GM12878 (cell line): ENCODE data around the gene MDM1. TPM values are rescaled to one million over a fixed set of nuclear protein-coding genes. Genes with fewer than 3 reads are reported as not detected.
A peak's percentile ranks its signal among the peaks of the same experiment; 100 is the strongest.

ENCODE experiments used
- DPF2 ChIP-seq: fragments of 450-650 bp; IDR thresholded peaks from 2 replicates; pipeline ENCODE4 v1.6.1; 2017; ENCODE audit warnings: mild to moderate bottlenecking
- ELK1 ChIP-seq: IDR thresholded peaks from 2 replicates; pipeline ENCODE4 v1.6.1; 2012; ENCODE audit warnings: low read depth, low read length, improper control_type of control experiment
- FOS ChIP-seq: IDR thresholded peaks from 3 replicates; pipeline ENCODE4 v1.6.1; 2011; ENCODE audit warnings: borderline replicate concordance; ENCODE audit not compliant: insufficient read length; ENCODE audit errors: extremely low read depth
- GATAD2B ChIP-seq: fragments of 450-650 bp; conservative IDR thresholded peaks from 2 replicates; pipeline ENCODE4 v1.6.1; 2017; ENCODE audit warnings: low read depth, mild to moderate bottlenecking, moderate library complexity
- HCFC1 ChIP-seq: fragments of 150-350 bp; IDR thresholded peaks from 2 replicates; pipeline ENCODE4 v1.6.1; 2014; ENCODE audit warnings: low read length
- IKZF1 ChIP-seq: fragments of 450-650 bp; conservative IDR thresholded peaks from 2 replicates; pipeline ENCODE4 v1.6.1; 2017; ENCODE audit warnings: antibody characterized with exemption, mild to moderate bottlenecking
- IKZF2 ChIP-seq, 2 experiments: fragments of 450-650 bp; IDR thresholded peaks; 2 replicates each; pipeline ENCODE4 v1.6.1; 2017; ENCODE audit warnings: mild to moderate bottlenecking in 2 of 2, moderate library complexity in 2 of 2
- NFYA ChIP-seq: IDR thresholded peaks from 2 replicates; pipeline ENCODE4 v1.6.1; 2011; ENCODE audit warnings: low read depth, mild to moderate bottlenecking, low read length, improper control_type of control experiment, borderline replicate concordance
- NR2C1 ChIP-seq: fragments of 450-650 bp; IDR thresholded peaks from 2 replicates; pipeline ENCODE4 v1.6.1; 2017; ENCODE audit warnings: antibody characterized with exemption, mild to moderate bottlenecking, moderate library complexity
- PAX5 ChIP-seq: IDR thresholded peaks from 2 replicates; pipeline ENCODE4 v1.6.1; 2011; ENCODE audit warnings: low read depth, low read length, borderline replicate concordance
- PBX3 ChIP-seq: IDR thresholded peaks from 2 replicates; pipeline ENCODE4 v1.6.1; 2011; ENCODE audit warnings: mild to moderate bottlenecking, low read depth, low read length, moderate library complexity; ENCODE audit not compliant: insufficient replicate concordance
- PKNOX1 ChIP-seq: fragments of 450-650 bp; IDR thresholded peaks from 2 replicates; pipeline ENCODE4 v1.6.1; 2016; ENCODE audit warnings: mild to moderate bottlenecking
- PML ChIP-seq: IDR thresholded peaks from 2 replicates; pipeline ENCODE4 v1.6.1; 2012; ENCODE audit warnings: low read length, inconsistent platforms
- POLR2A ChIP-seq: IDR thresholded peaks from 2 replicates; pipeline ENCODE4 v1.6.1; 2011; ENCODE audit warnings: low read depth, mild to moderate bottlenecking, low read length
- POLR2AphosphoS5 ChIP-seq: IDR thresholded peaks from 2 replicates; pipeline ENCODE4 v1.6.1; 2011; ENCODE audit warnings: mild to moderate bottlenecking, low read length, inconsistent platforms
- RB1 ChIP-seq: fragments of 450-650 bp; formaldehyde crosslinking; IDR thresholded peaks from 2 replicates; pipeline ENCODE4 v1.6.1; 2017; ENCODE audit warnings: mild to moderate bottlenecking, borderline replicate concordance
- SIX5 ChIP-seq: IDR thresholded peaks from 2 replicates; pipeline ENCODE4 v1.6.1; 2011; ENCODE audit warnings: mild to moderate bottlenecking, low read depth, low read length, moderate library complexity; ENCODE audit not compliant: severe bottlenecking
- SP1 ChIP-seq: IDR thresholded peaks from one replicate; pipeline ENCODE4 v1.6.1; 2011; ENCODE audit warnings: low read depth, low read length
- TAF1 ChIP-seq: IDR thresholded peaks from 2 replicates; pipeline ENCODE4 v1.6.1; 2011; ENCODE audit warnings: mild to moderate bottlenecking, low read depth, low read length, borderline replicate concordance
- TCF12 ChIP-seq: IDR thresholded peaks from 2 replicates; pipeline ENCODE4 v1.6.1; 2011; ENCODE audit warnings: low read depth, mild to moderate bottlenecking, low read length
- ZNF622 ChIP-seq: fragments of 450-650 bp; IDR thresholded peaks from 2 replicates; pipeline ENCODE4 v1.6.1; 2017; ENCODE audit warnings: mild to moderate bottlenecking, inconsistent platforms
- polyA plus RNA-seq, 11 experiments: library from polyadenylated mRNA; depleted of rRNA in 4 of 11; unstranded in 6 of 11; stranded (reverse) in 5 of 11; fragments of >200 nt; fragmentation: Nextera tagmentation in 4 of 11; fragmentation: Illumina TruSeq in 1 of 11; extraction: Ambion mirVana in 4 of 11; extraction: Trizol in 1 of 11; gene quantifications; 1 replicate in 1 of 11; 2 replicates in 10 of 11; pipeline versions ENCODE4 v1.2.1 to v1.2.3, GENCODE V29; 2011 to 2016; ENCODE audit warnings: inconsistent platforms in 2 of 11, missing spikeins in 2 of 11, low read depth in 1 of 11
- total RNA-seq, 4 experiments: library from RNA; depleted of rRNA in 3 of 4; stranded (reverse); fragments of >200 nt in 3 of 4; fragmentation: Illumina TruSeq in 1 of 4; extraction: Trizol in 1 of 4; gene quantifications; 2 replicates each; pipeline versions ENCODE4 v1.2.1 to v1.2.3, GENCODE V29; 2013 to 2021
- TF ChIP-seq, protein P1 (sequence below): fragments of 450-650 bp; formaldehyde crosslinking; IDR thresholded peaks from 2 replicates; pipeline ENCODE4 v1.4.0; 2020; ENCODE audit warnings: mild to moderate bottlenecking, moderate library complexity
- TF ChIP-seq, protein P2 (sequence below): IDR thresholded peaks from 2 replicates; pipeline ENCODE4 v1.6.1; 2011; ENCODE audit warnings: low read depth, low read length, improper control_type of control experiment, borderline replicate concordance

Gene MDM1
- total and polyA plus RNA-seq, 10 of the 15 experiments (the other 5 are each of a cell fraction or from before 2014, with no cell fraction given), result 10.1 to 25.3 (median 16.5) TPM

- TF ChIP-seq PKNOX1, result peak; percentile 96
- TF ChIP-seq IKZF1, result peak; percentile 56
- 0 out of 2 replicates have a peak, but pooled peaks have one; percentile 43 for TF ChIP-seq ELK1
- peak; percentile 58 for TF ChIP-seq NR2C1
- peak; percentile 57; the same call in 1 of the 2 replicates for TF ChIP-seq DPF2
- peak; percentile 64; the same call in 1 of the 2 replicates for TF ChIP-seq POLR2AphosphoS5
- TF ChIP-seq TAF1, result peak; percentile 32; the same call in 1 of the 2 replicates
- TF ChIP-seq SP1, result peak; percentile 90
- TF ChIP-seq SIX5, result no peak
- peak; percentile 78; the same call in 1 of the 2 replicates for TF ChIP-seq GATAD2B
- TF ChIP-seq ZNF622, result no peak
- peak; percentile 72; the same call in 1 of the 2 replicates for TF ChIP-seq RB1
- TF ChIP-seq PAX5, result no peak
- TF ChIP-seq FOS, result peak; percentile 61
- peak; percentile 21; the same call in 1 of the 2 replicates for TF ChIP-seq NFYA
- TF ChIP-seq, protein P1, sequence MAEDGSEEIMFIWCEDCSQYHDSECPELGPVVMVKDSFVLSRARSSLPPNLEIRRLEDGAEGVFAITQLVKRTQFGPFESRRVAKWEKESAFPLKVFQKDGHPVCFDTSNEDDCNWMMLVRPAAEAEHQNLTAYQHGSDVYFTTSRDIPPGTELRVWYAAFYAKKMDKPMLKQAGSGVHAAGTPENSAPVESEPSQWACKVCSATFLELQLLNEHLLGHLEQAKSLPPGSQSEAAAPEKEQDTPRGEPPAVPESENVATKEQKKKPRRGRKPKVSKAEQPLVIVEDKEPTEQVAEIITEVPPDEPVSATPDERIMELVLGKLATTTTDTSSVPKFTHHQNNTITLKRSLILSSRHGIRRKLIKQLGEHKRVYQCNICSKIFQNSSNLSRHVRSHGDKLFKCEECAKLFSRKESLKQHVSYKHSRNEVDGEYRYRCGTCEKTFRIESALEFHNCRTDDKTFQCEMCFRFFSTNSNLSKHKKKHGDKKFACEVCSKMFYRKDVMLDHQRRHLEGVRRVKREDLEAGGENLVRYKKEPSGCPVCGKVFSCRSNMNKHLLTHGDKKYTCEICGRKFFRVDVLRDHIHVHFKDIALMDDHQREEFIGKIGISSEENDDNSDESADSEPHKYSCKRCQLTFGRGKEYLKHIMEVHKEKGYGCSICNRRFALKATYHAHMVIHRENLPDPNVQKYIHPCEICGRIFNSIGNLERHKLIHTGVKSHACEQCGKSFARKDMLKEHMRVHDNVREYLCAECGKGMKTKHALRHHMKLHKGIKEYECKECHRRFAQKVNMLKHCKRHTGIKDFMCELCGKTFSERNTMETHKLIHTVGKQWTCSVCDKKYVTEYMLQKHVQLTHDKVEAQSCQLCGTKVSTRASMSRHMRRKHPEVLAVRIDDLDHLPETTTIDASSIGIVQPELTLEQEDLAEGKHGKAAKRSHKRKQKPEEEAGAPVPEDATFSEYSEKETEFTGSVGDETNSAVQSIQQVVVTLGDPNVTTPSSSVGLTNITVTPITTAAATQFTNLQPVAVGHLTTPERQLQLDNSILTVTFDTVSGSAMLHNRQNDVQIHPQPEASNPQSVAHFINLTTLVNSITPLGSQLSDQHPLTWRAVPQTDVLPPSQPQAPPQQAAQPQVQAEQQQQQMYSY, result no peak
- peak; percentile 82 for TF ChIP-seq POLR2A
- TF ChIP-seq HCFC1, result peak; percentile 8; the same call in 1 of the 2 replicates
- TF ChIP-seq TCF12, result no peak
- peak; percentile 85 for TF ChIP-seq PBX3
- TF ChIP-seq, protein P2, sequence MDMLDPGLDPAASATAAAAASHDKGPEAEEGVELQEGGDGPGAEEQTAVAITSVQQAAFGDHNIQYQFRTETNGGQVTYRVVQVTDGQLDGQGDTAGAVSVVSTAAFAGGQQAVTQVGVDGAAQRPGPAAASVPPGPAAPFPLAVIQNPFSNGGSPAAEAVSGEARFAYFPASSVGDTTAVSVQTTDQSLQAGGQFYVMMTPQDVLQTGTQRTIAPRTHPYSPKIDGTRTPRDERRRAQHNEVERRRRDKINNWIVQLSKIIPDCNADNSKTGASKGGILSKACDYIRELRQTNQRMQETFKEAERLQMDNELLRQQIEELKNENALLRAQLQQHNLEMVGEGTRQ, result no peak
- 0 out of 2 replicates have a peak, but pooled peaks have one; percentile 51 for TF ChIP-seq PML
- TF ChIP-seq IKZF2 (IDR thresholded peaks at IDR 0.05), result no peak; a peak in 1 of 4 replicates
Observed at GRCh38 chr12:68331869-68332727, at the start of gene MDM1 (continued).
